Upper lobe of left lung (tissue), 6 donors: ENCODE data around the gene SENP3. TPM values are rescaled to one million over a fixed set of nuclear protein-coding genes. Genes with fewer than 3 reads are reported as not detected.

Source experiments
- ATAC-seq, 2 donors: fragments of 200-7000 bp; cut with Tn5 transposase; one replicate each; pipeline ENCODE4 v1.9.1; 2022; ENCODE audit warnings: mild to moderate bottlenecking in 2 of 2, moderate library complexity in 2 of 2; ENCODE audit not compliant: low FRiP score in 2 of 2
- DNase-seq, 2 donors: peaks; one replicate each; pipeline ENCODE4 v3.0.0-alpha.2; 2019 to 2020
- H3K27ac ChIP-seq, 4 donors: fragments of 200-600 bp; sonication (generic); one replicate each; pipeline ENCODE4 v1.5.1; 2016 to 2019
- H3K27me3 ChIP-seq, 4 donors: fragments of 200-600 bp; sonication (generic); one replicate each; pipeline ENCODE4 v1.5.1; 2017 to 2019
- H3K36me3 ChIP-seq, 4 donors: fragments of 200-600 bp; sonication (generic); one replicate each; pipeline ENCODE4 v1.5.1; 2016 to 2019
- H3K4me1 ChIP-seq, 4 donors: fragments of 200-600 bp; sonication (generic); one replicate each; pipeline ENCODE4 v1.5.1; 2018 to 2019
- H3K4me3 ChIP-seq, 4 donors: fragments of 200-600 bp; sonication (generic); one replicate each; pipeline ENCODE4 v1.5.1; 2017 to 2019; ENCODE audit warnings: mild to moderate bottlenecking in 2 of 4, moderate library complexity in 1 of 4
- H3K9me3 ChIP-seq, 4 donors: fragments of 200-600 bp; sonication (generic); one replicate each; pipeline ENCODE4 v1.5.1; 2018 to 2019
- CTCF ChIP-seq, 6 experiments: fragments of 450-650 bp in 4 of 6; fragments of 200-600 bp in 2 of 6; sonication (generic) in 2 of 6; IDR thresholded peaks; one replicate each; pipeline ENCODE4 v1.5.1; 2016 to 2019; ENCODE audit warnings: antibody characterized with exemption in 6 of 6
- EP300 ChIP-seq, 4 donors: sonication (generic); formaldehyde crosslinking; IDR thresholded peaks; one replicate each; pipeline ENCODE4 v1.5.1; 2017; ENCODE audit warnings: antibody characterized with exemption in 4 of 4, control low read depth in 2 of 4
- POLR2A ChIP-seq, 4 donors: fragments of 450-650 bp; IDR thresholded peaks; one replicate each; pipeline ENCODE4 v1.5.1; 2016 to 2017; ENCODE audit warnings: antibody characterized with exemption in 4 of 4, mild to moderate bottlenecking in 2 of 4
- POLR2AphosphoS5 ChIP-seq, 2 donors: sonication (generic); formaldehyde crosslinking; IDR thresholded peaks; one replicate each; pipeline ENCODE4 v1.5.1; 2017; ENCODE audit warnings: antibody characterized with exemption in 2 of 2
- WGBS, 2 donors: methylation state at CpG; one replicate each; pipeline ENCODE4 v1.1.5; 2017 to 2018; 5-methylcytosine and 5-hydroxymethylcytosine counted together
- total RNA-seq, 6 donors: library from RNA; depleted of rRNA in 4 of 6; stranded (reverse); fragments of >200 nt in 4 of 6; gene quantifications; one replicate each; pipeline versions ENCODE4 v1.1.0 to v1.2.1, GENCODE V29; 2016 to 2021
- donor health status: DM: no; HTN: no; CAD: no; lungs with moderate emphysema.
- donor health status: DM: no; HTN: yes; CAD: no; lungs with severe emphysema.

Gene SENP3
- total RNA-seq, 6 donors from 2014 or later, result 54.2 to 108 (median 57.5) TPM

GRCh38 chr17:7576432-7576937 lies 14.8 kb downstream of the SENP3 start:
- ATAC-seq, result no peak
- Histone ChIP-seq H3K4me3 (peak overlapping the region in 1 of 4 donors; percentile 75), H3K27me3 (no peaks in the 10 kb centered on the region), H3K9me3 (no peaks in the 10 kb centered on the region), H3K4me1 (peaks cover 55 to 79% (median 69%) of the 10 kb centered on the region in 4 donors), H3K27ac (no peak overlapping the region), H3K36me3 (peaks cover 44 to 55% (median 49%) of the 10 kb centered on the region in 4 donors)
- no peak for TF ChIP-seq POLR2A (IDR thresholded peaks at IDR 0.05)
- TF ChIP-seq POLR2AphosphoS5 (IDR thresholded peaks at IDR 0.05), result no peak
- TF ChIP-seq CTCF (IDR thresholded peaks at IDR 0.05), result no peak
- no peak for TF ChIP-seq EP300 (IDR thresholded peaks at IDR 0.05)
- WGBS, 2 donors, result 79 to 87% methylated on average over 14 of the region's 14 CpGs
- no peak for DNase-seq

GRCh38 chr17:7577327-7578199 lies 15.8 kb downstream of the SENP3 start:
- peaks cover 44 to 55% (median 49%) of the 10 kb centered on the region in 4 donors for H3K36me3 ChIP-seq
- DNase-seq (no peak), ATAC-seq (no peak)
- TF ChIP-seq POLR2A (IDR thresholded peaks at IDR 0.05) (no peak), POLR2AphosphoS5 (IDR thresholded peaks at IDR 0.05) (no peak), EP300 (IDR thresholded peaks at IDR 0.05) (no peak)
- peaks cover 59 to 86% (median 71%) of the 10 kb centered on the region in 4 donors for H3K4me1 ChIP-seq
- H3K27ac ChIP-seq, result peak overlapping the region in 3 of 4 donors; percentile 94 to 96 (median 95)
- H3K9me3 ChIP-seq, result no peaks in the 10 kb centered on the region
- peak overlapping the region in 1 of 4 donors; percentile 83 for H3K4me3 ChIP-seq
- H3K27me3 ChIP-seq, result no peaks in the 10 kb centered on the region
- WGBS, 2 donors, result 86 to 87% methylated on average over 17 of the region's 17 CpGs

- peak; percentile 70 to 75 for ATAC-seq
- no peaks in the 10 kb centered on the region for H3K27me3 ChIP-seq
- no peaks in the 10 kb centered on the region for H3K9me3 ChIP-seq
- peaks cover 42 to 50% (median 46%) of the 10 kb centered on the region in 4 donors for H3K36me3 ChIP-seq
- peak within 1 kb of the TSS; percentile 3 to 83 (median 54) for H3K4me3 ChIP-seq
- peaks cover 63 to 90% (median 77%) of the 10 kb centered on the region in 4 donors for H3K4me1 ChIP-seq
- WGBS, 2 donors, result 16 to 19% methylated on average over 5 to 7 of the region's 7 CpGs
- TF ChIP-seq EP300 (IDR thresholded peaks at IDR 0.05) (peak in 2 of 4 donors; percentile 48 to 86), CTCF (IDR thresholded peaks at IDR 0.05) (no peak), POLR2AphosphoS5 (IDR thresholded peaks at IDR 0.05) (peak; percentile 78 to 85), POLR2A (IDR thresholded peaks at IDR 0.05) (peak in 3 of 4 donors; percentile 42 to 88 (median 49))
- DNase-seq, result peak in 1 of 2 donors; percentile 90
- H3K27ac ChIP-seq, result peak within 1 kb of the TSS; percentile 92 to 96 (median 94)
These were observed 17.5 kb downstream of the SENP3 start, which contains the start of gene CD68 for GRCh38 chr17:7579001-7579833. Gene CD68, plus strand, starts transcription at chr17:7579638. Its CDS starts 40 bp downstream, at chr17:7579678.

GRCh38 chr17:7579834-7580603 lies 18.3 kb downstream of the SENP3 start:
- 56 to 69% methylated on average over 11 to 12 of the region's 12 CpGs for WGBS, 2 donors
- Histone ChIP-seq H3K9me3 (no peaks in the 10 kb centered on the region), H3K4me3 (peak overlapping the region; percentile 3 to 83 (median 54)), H3K27me3 (no peaks in the 10 kb centered on the region), H3K36me3 (peaks cover 34 to 42% (median 38%) of the 10 kb centered on the region in 4 donors), H3K27ac (peak overlapping the region; percentile 92 to 96 (median 94)), H3K4me1 (peaks cover 63 to 90% (median 77%) of the 10 kb centered on the region in 4 donors)
- DNase-seq (peak in 1 of 2 donors; percentile 31), ATAC-seq (no peak)
- TF ChIP-seq POLR2A (IDR thresholded peaks at IDR 0.05), result peak in 1 of 4 donors; percentile 20
- no peak for TF ChIP-seq POLR2AphosphoS5 (IDR thresholded peaks at IDR 0.05)
